ENCODE results near the gene CUL1.

- TF ChIP-seq CTCF (IDR thresholded peaks at IDR 0.05) (no peak), POLR2AphosphoS5 (IDR thresholded peaks at IDR 0.05; ENCODE audit: insufficient read depth in 1 of 2, low read depth in 1 of 2) (no peak), POLR2A (IDR thresholded peaks at IDR 0.05) (no peak)
These were observed 34.2 kb downstream of the CUL1 start for GRCh38 chr7:148732862-148733261.
